ENCODE measurements around the gene SYNE1. TPM values are rescaled to one million over a fixed set of nuclear protein-coding genes. Genes with fewer than 3 reads are reported as not detected.

The SYNE1 gene
- total and polyA plus RNA-seq, 2 of the 8 experiments (the other 6 are each of a cell fraction or from before 2014, with no cell fraction given), result 2.8 to 5.5 TPM

GRCh38 chr6:152343735-152344360 is 293.3 kb downstream of the SYNE1 start:
- no peak overlapping the region for H3K4me2 ChIP-seq (ENCODE audit: insufficient read depth in 1 of 2, low read depth in 2 of 2, low read length in 2 of 2)
- TF ChIP-seq JUND (IDR thresholded peaks at IDR 0.05; ENCODE audit: low read length) (no peak), E2F6 (IDR thresholded peaks at IDR 0.05) (no peak), CBX8 (IDR thresholded peaks at IDR 0.05; ENCODE audit: borderline replicate concordance, low read depth, low read length) (no peak), USF2 (IDR thresholded peaks at IDR 0.05; ENCODE audit: low read length) (no peak), CBX5 (IDR thresholded peaks at IDR 0.05; ENCODE audit: low read depth, low read length) (no peak), RFX5 (IDR thresholded peaks at IDR 0.05; ENCODE audit: borderline replicate concordance, low read depth, low read length) (no peak), SP2 (IDR thresholded peaks at IDR 0.05; ENCODE audit: low read length) (no peak), POLR2AphosphoS5 (IDR thresholded peaks at IDR 0.05; ENCODE audit: low read depth, low read length) (no peak), ZNF274 (IDR thresholded peaks at IDR 0.05; ENCODE audit: borderline replicate concordance, extremely low read depth, low read length) (no peak), CEBPB (IDR thresholded peaks at IDR 0.05; ENCODE audit: low read depth, low read length) (no peak), GABPA (IDR thresholded peaks at IDR 0.05; ENCODE audit: borderline replicate concordance, insufficient read depth, low read length) (no peak)

More at GRCh38 chr6:152343735-152344360, 293.3 kb downstream of the SYNE1 start:
- Histone ChIP-seq H4K8ac (ENCODE audit: extremely low read depth, insufficient read depth, low read length) (no peak overlapping the region), H3K27me3 (replicated peaks in 1 of 4; ENCODE audit: control insufficient read depth in 3 of 4, extremely low read depth in 1 of 4, insufficient read depth in 3 of 4, low read length in 3 of 4) (no peaks in the 10 kb centered on the region), H3K23me2 (ENCODE audit: low read depth, low read length) (no peaks in the 10 kb centered on the region), H2BK15ac (ENCODE audit: low read length) (no peak overlapping the region), H3K4me1 (replicated peaks in 1 of 4; ENCODE audit: control insufficient read depth in 3 of 4, insufficient read depth in 4 of 4, low read length in 3 of 4) (no peaks in the 10 kb centered on the region), H3K27ac (ENCODE audit: low read depth, low read length) (no peak overlapping the region), H2BK5ac (ENCODE audit: low read depth, low read length) (no peak overlapping the region), H2BK12ac (ENCODE audit: low read depth, low read length) (no peak overlapping the region), H2AK5ac (ENCODE audit: low read depth, low read length) (no peak overlapping the region), H3K9me3 (ENCODE audit: insufficient read depth in 2 of 2, low read depth in 1 of 2, low read length in 1 of 2) (no peaks in the 10 kb centered on the region), H4K20me1 (replicated peaks in 1 of 2; ENCODE audit: control insufficient read depth in 1 of 2, insufficient read depth in 2 of 2, low read length in 2 of 2) (no peaks in the 10 kb centered on the region), H4K5ac (ENCODE audit: insufficient read length, low read depth, low read length) (no peak overlapping the region), H3K4me3 (ENCODE audit: extremely low read depth in 1 of 4, insufficient read depth in 2 of 4, low read depth in 3 of 4, low read length in 4 of 4) (no peak overlapping the region), H3K9ac (replicated peaks in 1 of 4; ENCODE audit: extremely low read depth in 1 of 4, low read depth in 3 of 4, low read length in 3 of 4) (no peak overlapping the region), H4K91ac (replicated peaks; ENCODE audit: insufficient read length, low read length) (no peak overlapping the region), H2BK20ac (ENCODE audit: low read length) (no peak overlapping the region), H3K56ac (replicated peaks; ENCODE audit: insufficient read length, low read depth, low read length) (no peak overlapping the region), H3K79me2 (ENCODE audit: control insufficient read depth in 1 of 2, insufficient read depth in 2 of 2, low read length in 2 of 2) (no peaks in the 10 kb centered on the region), H3K18ac (ENCODE audit: extremely low read depth, low read length) (no peak overlapping the region), H3K4ac (replicated peaks; ENCODE audit: insufficient read length, low read depth, low read length) (no peak overlapping the region), H3K14ac (ENCODE audit: insufficient read length) (no peak overlapping the region), H2AFZ (ENCODE audit: low read length) (no peak overlapping the region), H3K36me3 (ENCODE audit: control insufficient read depth in 2 of 4, insufficient read depth in 4 of 4, low read length in 3 of 4) (no peaks in the 10 kb centered on the region), H2BK120ac (replicated peaks; ENCODE audit: low read depth, low read length) (no peak overlapping the region), H3K79me1 (ENCODE audit: low read depth, low read length) (no peaks in the 10 kb centered on the region), H3K23ac (ENCODE audit: insufficient read length) (no peak overlapping the region)
- WGBS, 2 experiments (ENCODE audit: extremely low coverage in 1 of 2, insufficient coverage in 1 of 2, insufficient read length in 1 of 2, insufficient replicate concordance in 2 of 2, low coverage in 1 of 2, low lambda C conversion rate in 2 of 2, missing lambda C conversion rate in 1 of 2), result 95% methylated on average over 9 of the region's 9 CpGs; no CpG with 5 or more reads in 1 of the 2 experiments
- CTCF ChIA-PET (ENCODE audit: partially characterized antibody), result interaction anchor here (1.1 kb wide), 2 partner anchors 13 to 33 kb away, joined by 3 read pairs; no protein-coding TSS in a partner anchor
- FAIRE-seq (no peak), DNase-seq (ENCODE audit: low read depth in 1 of 2, low spot score in 2 of 2) (no peak)
- POLR2A ChIA-PET (ENCODE audit: partially characterized antibody), result no interaction called here

Data from H1 (cell line).